Endothelial cell of umbilical vein (primary cell): Measurements from ENCODE around the gene RPS6KA1. TPM values are rescaled to one million over a fixed set of nuclear protein-coding genes. Genes with fewer than 3 reads are reported as not detected.
"Not testable (repeated sequence)": the region's sequence is repeated elsewhere in the genome, so short reads cannot be mapped to it uniquely, and the experiment has no call there.

Experiments used
- BruUV-seq: library from RNA; stranded (reverse); fragments of 400-500 nt; replicated peaks from 2 replicates; lab custom pipeline; 2021; lab: Mats Ljungman, UMichigan
- CTCF ChIA-PET: fragments of 300-600, 350-600 bp; sonication (Branson Sonifier 250); formaldehyde crosslinking; loops from one replicate; lab custom pipeline; 2021; ENCODE audit warnings: antibody characterized with exemption, inconsistent platforms; lab: Charles Lee
- POLR2A ChIA-PET: fragments of 300-600, 350-600 bp; sonication (Branson Sonifier 250); formaldehyde crosslinking; loops from one replicate; lab custom pipeline; 2021; ENCODE audit warnings: antibody characterized with exemption, inconsistent platforms; lab: Charles Lee
- DNase-seq: peaks from one replicate; pipeline ENCODE4 v3.0.0-alpha.2; 2011; ENCODE audit warnings: low read depth, low spot score
- FAIRE-seq: peaks from 2 replicates; lab custom pipeline; 2011; peaks lifted over from hg19 to GRCh38; lab: Jason Lieb, UNC
- H2AFZ ChIP-seq: 2 replicates; pipeline ENCODE4 v1.6.0; 2012; ENCODE audit warnings: low read depth, low read length, control low read depth, inconsistent platforms
- H3K27ac ChIP-seq: 2 replicates; pipeline ENCODE4 v1.5.1; 2011; ENCODE audit warnings: low read depth, mild to moderate bottlenecking, control low read depth, low read length, moderate library complexity; ENCODE audit not compliant: insufficient read depth
- H3K27me3 ChIP-seq, 2 experiments: 2 replicates each; pipeline versions ENCODE4 v1.6.0 to v1.6.1; 2011; ENCODE audit warnings: low read length in 2 of 2, mixed read lengths in 1 of 2; ENCODE audit not compliant: control insufficient read depth in 2 of 2, insufficient read depth in 2 of 2
- H3K36me3 ChIP-seq, 2 experiments: 2 replicates in 1 of 2; 3 replicates in 1 of 2; pipeline ENCODE4 v1.5.1; 2011; ENCODE audit warnings: low read length in 2 of 2, mild to moderate bottlenecking in 1 of 2, moderate library complexity in 1 of 2; ENCODE audit not compliant: control insufficient read depth in 2 of 2, insufficient read depth in 2 of 2; ENCODE audit errors: extremely low read depth in 1 of 2
- H3K4me1 ChIP-seq: 3 replicates; pipeline ENCODE4 v1.5.1; 2011; ENCODE audit warnings: mild to moderate bottlenecking, low read length; ENCODE audit not compliant: control insufficient read depth, insufficient read depth; ENCODE audit errors: extremely low read depth
- H3K4me2 ChIP-seq: 2 replicates; pipeline ENCODE4 v1.6.1; 2011; ENCODE audit warnings: low read length, control low read depth, mixed read lengths; ENCODE audit not compliant: insufficient read depth
- H3K4me3 ChIP-seq, 3 experiments: fragments of 200-600 bp in 1 of 3; sonication (generic), shearing (Covaris generic) in 1 of 3; replicated peaks in 1 of 3; 2 replicates each; pipeline ENCODE4 v1.5.1; 2011 to 2016; ENCODE audit warnings: control low read depth in 3 of 3, low read length in 3 of 3, mild to moderate bottlenecking in 2 of 3, inconsistent platforms in 1 of 3, low read depth in 1 of 3, moderate library complexity in 1 of 3; ENCODE audit not compliant: insufficient read depth in 1 of 3
- H3K79me2 ChIP-seq: 2 replicates; pipeline ENCODE4 v1.6.0; 2012; ENCODE audit warnings: low read length, inconsistent platforms; ENCODE audit not compliant: control insufficient read depth, insufficient read depth
- H3K9ac ChIP-seq: replicated peaks from 2 replicates; pipeline ENCODE3; 2011; ENCODE audit warnings: low read length, control low read depth; ENCODE audit not compliant: insufficient read depth; ENCODE audit errors: extremely low read depth
- H3K9me1 ChIP-seq: replicated peaks from 3 replicates; pipeline ENCODE4 v1.6.0; 2011; ENCODE audit warnings: mild to moderate bottlenecking, low read length; ENCODE audit not compliant: control insufficient read depth, insufficient read depth; ENCODE audit errors: extremely low read depth
- H3K9me3 ChIP-seq: replicated peaks from 2 replicates; pipeline ENCODE4 v1.5.1; 2012; ENCODE audit warnings: low read length, inconsistent platforms; ENCODE audit not compliant: control insufficient read depth, insufficient read depth
- H4K20me1 ChIP-seq: replicated peaks from 2 replicates; pipeline ENCODE3; 2011; ENCODE audit warnings: mild to moderate bottlenecking, low read length; ENCODE audit not compliant: control insufficient read depth, insufficient read depth; ENCODE audit errors: extremely low read depth
- FOS ChIP-seq: IDR thresholded peaks from 2 replicates; pipeline ENCODE4 v1.6.1; 2011; ENCODE audit warnings: mild to moderate bottlenecking, low read length, moderate library complexity, borderline replicate concordance; ENCODE audit not compliant: insufficient read depth
- GATA2 ChIP-seq: IDR thresholded peaks from 2 replicates; pipeline ENCODE4 v1.7.0; 2011; ENCODE audit warnings: low read depth, mild to moderate bottlenecking, moderate library complexity, mixed read lengths, low read length; ENCODE audit not compliant: insufficient read length, insufficient read depth
- JUN ChIP-seq: IDR thresholded peaks from 2 replicates; pipeline ENCODE4 v1.6.1; 2011; ENCODE audit warnings: borderline replicate concordance, low read depth; ENCODE audit not compliant: insufficient read length, insufficient read depth
- MYC ChIP-seq: IDR thresholded peaks from one replicate; pipeline ENCODE4 v1.6.1; 2011; ENCODE audit warnings: mild to moderate bottlenecking, low read depth, low read length
- POLR2AphosphoS5 ChIP-seq: IDR thresholded peaks from 2 replicates; pipeline ENCODE4 v1.6.1; 2012; ENCODE audit warnings: low read depth, mild to moderate bottlenecking, control low read depth, low read length, moderate library complexity; ENCODE audit not compliant: insufficient read depth
- dilution Hi-C: fragments of 300-500 bp; cut with MboI; formaldehyde crosslinking; loops from one replicate; pipeline ENCODE4 v1.15.0; 2019; ENCODE audit warnings: low sequenced_read_pairs; ENCODE audit not compliant: extremely low pct_ligation_motif_present
- intact Hi-C: fragments of 100-400 bp; cut with micrococcal nuclease; formaldehyde crosslinking; loops from one replicate; pipeline ENCODE4 v1.10.0; 2022
- polyA plus RNA-seq, 4 experiments: library from polyadenylated mRNA; depleted of rRNA in 3 of 4; stranded (reverse) in 3 of 4; unstranded in 1 of 4; fragments of >200 nt; gene quantifications; 2 replicates each; pipeline versions ENCODE4 v1.2.1 to v1.2.3, GENCODE V29; 2011 to 2012; ENCODE audit warnings: missing spikeins in 1 of 4
- total RNA-seq: library from RNA; stranded (reverse); gene quantifications from 2 replicates; pipeline ENCODE4 v1.2.3, GENCODE V29; 2021
- TF ChIP-seq, protein P1 (sequence below): IDR thresholded peaks from 2 replicates; pipeline ENCODE4 v1.6.1; 2011; ENCODE audit not compliant: insufficient read depth, insufficient read length

The RPS6KA1 gene
- total and polyA plus RNA-seq, 2 donors (not counting 3 experiments of a cell fraction or from before 2014, with no cell fraction given) = 6.7 to 15.5 TPM

DNA sequence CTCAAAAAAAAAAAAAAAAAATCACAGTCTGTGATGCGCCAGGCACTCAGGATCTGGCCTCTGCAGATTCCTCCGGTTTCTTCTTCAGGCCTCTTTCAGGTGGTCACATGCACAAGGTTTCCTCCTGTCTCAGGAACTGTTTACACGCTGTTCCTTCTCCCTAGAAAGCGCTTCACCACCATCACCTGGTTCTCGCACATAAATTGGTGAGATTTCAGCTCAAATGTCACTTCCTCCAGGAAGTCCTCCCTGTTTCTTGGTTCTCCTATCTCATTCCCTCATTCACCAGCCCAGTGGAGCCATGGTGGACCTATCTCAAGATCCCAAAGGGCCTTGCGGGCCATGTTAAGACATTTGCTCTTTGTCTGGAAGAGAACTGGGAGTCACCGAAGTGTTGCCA lies 30.7 kb upstream of the RPS6KA1 start:
- no peak overlapping the region for H2AFZ ChIP-seq
- H4K20me1 ChIP-seq = no peaks in the 10 kb centered on the region
- peaks cover 12% of the 10 kb centered on the region for H3K4me1 ChIP-seq
- CTCF ChIA-PET = interaction anchor here (1.0 to 1.5 kb wide), 2 partner anchors 29 to 92 kb away, joined by 3 to 4 read pairs; no protein-coding TSS in a partner anchor
- DNase-seq = no peak
- dilution Hi-C loops = no loop called here
- no peak overlapping the region for H3K4me2 ChIP-seq
- H3K9me1 ChIP-seq = no peaks in the 10 kb centered on the region
- TF ChIP-seq MYC (no peak), FOS (no peak), JUN (no peak)
- TF ChIP-seq, protein P1, sequence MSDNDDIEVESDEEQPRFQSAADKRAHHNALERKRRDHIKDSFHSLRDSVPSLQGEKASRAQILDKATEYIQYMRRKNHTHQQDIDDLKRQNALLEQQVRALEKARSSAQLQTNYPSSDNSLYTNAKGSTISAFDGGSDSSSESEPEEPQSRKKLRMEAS = no peak
- H3K9me3 ChIP-seq = no peaks in the 10 kb centered on the region
- POLR2A ChIA-PET = interaction anchor here (0.7 kb wide), 1 partner anchor 1069 kb away, joined by 3 read pairs; no protein-coding TSS in a partner anchor
- no peak overlapping the region for H3K27ac ChIP-seq
- no TSS peak for BruUV-seq
- H3K79me2 ChIP-seq = no peaks in the 10 kb centered on the region
- intact Hi-C loops = no loop called here
- H3K4me3 ChIP-seq = no peak overlapping the region
- H3K9ac ChIP-seq = no peak overlapping the region
- FAIRE-seq = no peak
- H3K36me3 ChIP-seq = no peaks in the 10 kb centered on the region
- no peaks in the 10 kb centered on the region for H3K27me3 ChIP-seq

DNA sequence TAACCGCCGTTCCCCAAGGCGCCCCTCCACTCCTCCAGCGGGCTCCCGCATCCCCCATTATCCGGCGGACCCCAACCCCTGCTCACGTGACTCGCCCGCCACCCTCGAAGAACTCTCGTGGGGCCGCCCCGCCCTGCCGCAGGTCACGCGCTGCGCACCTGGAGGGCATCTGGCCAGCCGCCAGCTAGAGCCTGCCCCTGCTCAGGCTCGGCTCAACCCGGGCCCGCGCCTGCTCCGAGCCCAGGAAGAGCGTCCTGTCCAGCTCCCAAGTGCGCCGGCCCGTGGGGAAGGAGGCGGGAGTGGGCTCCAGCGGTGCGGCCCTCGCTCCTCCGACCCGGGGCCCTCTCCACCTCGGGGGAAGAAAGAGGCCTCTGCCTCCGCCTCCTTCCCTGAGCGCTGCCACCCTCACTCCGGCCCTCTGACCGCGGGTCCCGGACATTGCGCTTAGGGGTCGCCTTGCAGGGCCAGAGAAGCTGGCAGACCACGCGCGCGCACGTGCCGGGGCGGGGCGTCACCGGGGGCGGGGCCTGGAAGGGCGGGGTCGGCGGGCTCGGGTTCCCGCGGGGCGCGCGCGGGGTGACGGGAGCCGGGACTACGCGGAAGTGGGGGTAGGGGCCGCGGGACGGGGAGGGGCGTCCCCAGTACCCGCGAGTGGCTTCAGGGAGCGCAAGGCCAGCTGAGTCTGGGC lies 28.9 kb upstream of the RPS6KA1 start:
- peak overlapping the region; percentile 40 for H3K27ac ChIP-seq
- intact Hi-C loops = loop anchor here (2.0 kb wide), 3 partner anchors 28 to 288 kb away; partner anchors contain the start of gene HMGN2
- peak overlapping the region; percentile 77 for H3K9ac ChIP-seq
- H3K4me1 ChIP-seq = peaks cover 12% of the 10 kb centered on the region
- FAIRE-seq (peak; percentile 78), DNase-seq (peak; percentile 75)
- H3K9me1 ChIP-seq = no peaks in the 10 kb centered on the region
- peak overlapping the region; percentile 57 to 82 (median 60) for H3K4me3 ChIP-seq
- dilution Hi-C loops = no loop called here
- H4K20me1 ChIP-seq = no peaks in the 10 kb centered on the region
- no peaks in the 10 kb centered on the region for H3K36me3 ChIP-seq
- H3K4me2 ChIP-seq = peak overlapping the region; percentile 82
- peak overlapping the region; percentile 97 for H2AFZ ChIP-seq
- POLR2A ChIA-PET = interaction anchor here (0.6 kb wide), 1 partner anchor 193 kb away, joined by 4 read pairs; no protein-coding TSS in a partner anchor
- H3K27me3 ChIP-seq = no peaks in the 10 kb centered on the region
- TF ChIP-seq MYC (no peak), POLR2AphosphoS5 (peak; percentile 94), JUN (no peak), GATA2 (no peak)
- CTCF ChIA-PET = interaction anchor here (0.6 to 2.7 kb wide), 29 partner anchors 8 to 386 kb away, joined by 3 to 16 read pairs (median 5); partner anchors contain the start of genes PIGV and RPS6KA1
- H3K9me3 ChIP-seq = no peaks in the 10 kb centered on the region
- BruUV-seq = no TSS peak
- H3K79me2 ChIP-seq = no peaks in the 10 kb centered on the region

DNA sequence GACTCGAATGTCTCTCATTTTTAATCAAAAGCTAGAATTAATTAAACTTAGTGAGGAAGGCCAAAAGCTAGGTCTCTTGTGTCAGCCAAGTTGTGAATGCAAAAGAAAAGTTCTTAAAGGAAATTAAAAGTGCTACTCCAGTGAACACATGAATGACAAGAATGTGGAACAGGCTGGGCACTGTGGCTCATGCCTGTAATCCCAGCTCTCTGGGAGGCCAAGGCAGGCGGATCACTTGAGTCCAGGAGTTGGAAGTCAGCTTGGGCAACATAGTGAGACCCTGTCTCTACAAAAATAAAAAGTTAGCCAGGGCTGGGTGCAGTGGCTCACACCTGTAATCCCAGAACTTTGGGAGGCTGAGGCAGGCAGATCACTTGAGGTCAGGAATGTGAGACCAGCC lies 18.9 kb upstream of the RPS6KA1 start:
- POLR2A ChIA-PET, H3K27ac ChIP-seq, H2AFZ ChIP-seq, H3K36me3 ChIP-seq, H3K4me1 ChIP-seq, BruUV-seq, FAIRE-seq, H3K4me3 ChIP-seq, intact Hi-C loops, H3K79me2 ChIP-seq, H3K9me1 ChIP-seq, H3K27me3 ChIP-seq, dilution Hi-C loops, H3K9me3 ChIP-seq, DNase-seq, H3K4me2 ChIP-seq, H4K20me1 ChIP-seq, H3K9ac ChIP-seq: not testable (repeated sequence)
- CTCF ChIA-PET = interaction anchor here (1.0 to 1.7 kb wide), 4 partner anchors 10 to 94 kb away, joined by 3 to 5 read pairs (median 4); no protein-coding TSS in a partner anchor
